ENCODE data around the gene ACSM5.
"Not testable (repeated sequence)": the region's sequence is repeated elsewhere in the genome, so short reads cannot be mapped to it uniquely, and the experiment has no call there.

The ACSM5 gene

DNA sequence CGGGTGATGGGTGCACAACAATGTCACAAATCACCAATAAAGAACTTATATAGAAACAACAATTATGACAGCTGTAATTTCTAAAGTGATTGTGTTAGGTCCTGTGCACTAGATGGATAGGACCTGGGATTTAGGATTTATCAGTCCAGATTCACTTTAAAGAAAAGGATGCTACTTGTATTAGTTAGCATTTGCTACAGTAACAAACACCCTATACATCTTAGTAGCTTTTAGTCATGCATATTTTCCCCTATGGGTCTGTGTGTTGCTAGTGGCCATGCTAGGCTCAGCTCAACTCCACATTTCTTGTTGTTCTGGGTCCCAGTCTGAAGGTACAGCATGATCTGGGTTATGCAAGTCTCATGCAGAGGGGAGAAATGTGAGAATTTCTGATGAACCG lies 49.9 kb downstream of the ACSM5 start:
- not testable (repeated sequence) for H3K4me1 Mint-ChIP-seq (ENCODE audit: low read depth); H3K9me3 Mint-ChIP-seq; H3K27me3 Mint-ChIP-seq (ENCODE audit: low read depth); H3K27ac Mint-ChIP-seq; H3K4me3 Mint-ChIP-seq; H3K36me3 Mint-ChIP-seq (ENCODE audit: low read depth)

DNA sequence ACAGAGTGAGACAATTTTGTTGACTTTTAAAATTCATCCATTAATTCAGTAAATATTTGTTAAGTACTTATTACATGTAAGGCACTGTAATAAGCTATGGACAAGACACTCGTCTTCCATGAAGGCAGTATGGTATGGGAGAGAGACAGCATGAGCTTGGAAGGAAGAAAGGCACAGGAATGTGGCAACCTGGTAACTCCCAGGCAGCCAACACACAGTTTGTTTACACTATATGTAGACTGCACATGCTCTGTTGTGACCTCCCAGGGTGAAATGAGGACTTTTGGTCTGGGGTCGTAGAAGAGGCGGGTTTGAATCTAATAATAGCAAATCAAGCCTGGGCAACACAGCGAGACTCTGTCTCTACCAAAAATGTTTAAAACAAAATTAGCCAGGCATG lies 51.0 kb downstream of the ACSM5 start:
- H3K27ac Mint-ChIP-seq; H3K4me3 Mint-ChIP-seq; H3K9me3 Mint-ChIP-seq; H3K27me3 Mint-ChIP-seq (ENCODE audit: low read depth); H3K4me1 Mint-ChIP-seq (ENCODE audit: low read depth); H3K36me3 Mint-ChIP-seq (ENCODE audit: low read depth): not testable (repeated sequence)

DNA sequence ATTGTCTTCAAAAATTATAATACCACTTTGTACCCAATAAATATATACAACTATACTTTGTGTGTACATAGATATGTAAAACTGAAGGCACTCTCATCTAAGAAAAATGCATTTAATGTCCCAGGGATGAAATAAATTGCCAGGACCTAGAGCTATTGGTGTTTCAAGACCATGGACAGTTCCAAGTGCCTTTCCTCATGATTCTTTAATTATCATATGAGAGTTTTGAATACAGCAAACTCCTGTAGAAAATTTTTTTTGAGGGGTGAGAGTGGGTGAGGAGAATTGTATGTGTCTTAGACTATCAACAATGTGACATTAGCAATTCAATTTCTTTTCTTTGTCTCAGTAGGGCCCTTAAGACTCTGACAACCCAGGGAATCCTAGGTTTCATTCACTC lies 59.6 kb downstream of the ACSM5 start:
- H3K27ac Mint-ChIP-seq; H3K9me3 Mint-ChIP-seq; H3K4me1 Mint-ChIP-seq (ENCODE audit: low read depth); H3K27me3 Mint-ChIP-seq (ENCODE audit: low read depth); H3K36me3 Mint-ChIP-seq (ENCODE audit: low read depth); H3K4me3 Mint-ChIP-seq: not testable (repeated sequence)

DNA sequence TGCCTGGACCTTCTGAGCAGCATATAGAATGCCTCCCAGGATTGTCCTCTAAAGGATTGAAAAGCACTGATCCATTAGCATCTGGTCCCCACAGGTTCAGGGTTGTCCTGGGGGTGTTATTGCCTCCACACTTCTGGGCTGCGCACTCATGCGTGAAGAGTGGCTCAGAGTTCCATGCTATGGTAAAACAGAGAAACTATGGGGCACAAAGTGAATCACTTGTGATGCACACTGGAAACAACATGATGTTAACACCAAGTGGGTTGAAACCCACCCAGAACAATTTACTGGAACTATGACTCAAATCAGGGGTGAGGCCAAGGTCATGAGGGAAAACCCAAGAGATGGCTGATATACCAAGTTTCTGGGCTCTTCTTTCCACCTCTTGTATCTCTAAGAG lies 60.6 kb downstream of the ACSM5 start:
- not testable (repeated sequence) for H3K9me3 Mint-ChIP-seq; H3K4me1 Mint-ChIP-seq (ENCODE audit: low read depth); H3K27ac Mint-ChIP-seq; H3K4me3 Mint-ChIP-seq; H3K36me3 Mint-ChIP-seq (ENCODE audit: low read depth); H3K27me3 Mint-ChIP-seq (ENCODE audit: low read depth)

DNA sequence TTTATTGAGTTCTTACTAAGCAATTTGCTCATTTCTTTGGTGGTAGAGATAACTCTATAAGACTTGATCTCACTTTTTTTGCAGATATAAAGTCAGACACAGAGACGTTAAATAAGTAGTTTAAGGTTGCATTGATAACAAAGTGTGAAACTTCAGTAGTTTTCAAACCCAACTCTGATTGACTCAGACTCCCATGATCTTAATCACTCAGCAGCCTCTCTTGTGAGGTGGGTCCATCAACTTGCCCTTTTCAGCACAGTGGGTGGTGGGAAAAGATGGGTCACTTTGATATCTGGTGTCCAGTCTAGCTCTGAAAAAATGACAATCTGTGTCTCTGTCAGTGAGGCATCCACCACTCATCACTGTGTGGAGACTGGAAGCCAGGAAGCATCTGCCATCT lies 61.4 kb downstream of the ACSM5 start:
- not testable (repeated sequence) for H3K9me3 Mint-ChIP-seq; H3K4me3 Mint-ChIP-seq; H3K27me3 Mint-ChIP-seq (ENCODE audit: low read depth); H3K27ac Mint-ChIP-seq; H3K4me1 Mint-ChIP-seq (ENCODE audit: low read depth); H3K36me3 Mint-ChIP-seq (ENCODE audit: low read depth)

DNA sequence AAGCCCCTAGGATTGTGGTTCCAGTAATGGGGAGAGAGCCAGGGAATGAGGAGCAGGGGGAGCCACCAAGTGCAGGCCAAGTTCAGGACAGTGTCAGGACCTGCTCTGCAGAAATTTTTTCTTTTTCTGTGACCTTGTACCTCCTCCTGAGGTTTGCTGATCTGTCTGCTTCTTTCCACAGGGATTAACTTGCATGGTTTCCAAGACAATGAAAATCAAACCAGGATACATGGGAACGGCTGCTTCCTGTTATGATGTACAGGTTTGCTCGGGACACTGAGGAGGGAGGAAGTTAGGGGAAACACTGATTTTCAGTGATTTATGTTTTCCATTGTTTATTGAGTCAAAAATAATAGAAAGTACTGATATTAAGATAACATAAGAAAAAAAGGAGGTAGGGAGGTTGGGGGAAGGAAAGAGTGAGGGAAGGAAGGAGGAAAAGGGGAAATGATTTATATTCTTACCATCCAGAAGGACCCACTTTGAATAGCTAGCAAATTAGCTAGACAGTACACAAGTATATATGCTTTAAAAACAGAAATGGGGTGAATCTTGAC lies 67.9 kb downstream of the ACSM5 start:
- H3K27ac Mint-ChIP-seq; H3K4me3 Mint-ChIP-seq; H3K9me3 Mint-ChIP-seq; H3K4me1 Mint-ChIP-seq (ENCODE audit: low read depth); H3K36me3 Mint-ChIP-seq (ENCODE audit: low read depth); H3K27me3 Mint-ChIP-seq (ENCODE audit: low read depth): not testable (repeated sequence)

DNA sequence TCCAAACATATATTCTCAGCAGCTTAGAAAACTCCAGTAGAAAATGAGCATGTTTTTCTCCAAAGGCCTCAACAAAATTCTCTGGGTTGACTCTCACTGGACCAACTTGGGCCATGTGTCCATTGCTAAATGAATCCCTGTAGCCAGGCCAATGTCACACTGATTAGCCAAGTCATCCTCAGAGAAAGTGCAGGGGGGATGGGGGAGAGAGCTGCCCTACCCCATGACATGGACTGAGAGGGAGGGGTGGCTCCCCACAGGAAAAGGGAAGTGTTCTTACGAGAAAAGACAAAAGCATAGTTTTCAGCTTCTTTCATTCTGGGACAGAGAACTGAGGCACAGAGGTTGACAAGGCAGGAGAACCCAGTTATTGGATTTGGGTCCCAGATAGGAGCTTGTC lies 74.7 kb downstream of the ACSM5 start:
- not testable (repeated sequence) for H3K9me3 Mint-ChIP-seq

DNA sequence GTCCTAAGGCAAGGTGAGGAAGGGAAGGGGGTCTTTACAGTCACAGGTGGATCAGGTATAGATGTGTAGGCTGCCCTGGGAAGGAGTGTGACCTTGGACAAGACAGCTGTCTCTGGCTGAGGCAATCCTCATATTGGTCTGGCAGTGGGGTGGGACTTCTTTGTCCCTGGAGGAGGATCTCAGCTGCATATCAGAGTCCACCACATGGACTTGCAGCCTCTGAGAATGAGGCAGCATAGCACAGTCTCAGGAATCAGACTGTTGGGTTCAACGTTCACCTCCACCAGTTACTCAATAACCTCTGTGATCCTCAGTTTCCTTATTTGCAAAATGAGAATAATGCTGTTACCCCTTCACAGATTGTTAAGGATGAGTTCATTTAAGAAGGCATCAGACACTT lies 75.4 kb downstream of the ACSM5 start:
- Mint-ChIP-seq H3K36me3 (ENCODE audit: low read depth) (no peaks in the 10 kb centered on the region), H3K9me3 (no peaks in the 10 kb centered on the region), H3K4me1 (ENCODE audit: low read depth) (no peaks in the 10 kb centered on the region), H3K27me3 (ENCODE audit: low read depth) (no peaks in the 10 kb centered on the region), H3K4me3 (no peak overlapping the region), H3K27ac (no peak overlapping the region)

More for the DNA sequence above, 74.7 kb downstream of the ACSM5 start:
- not testable (repeated sequence) for H3K36me3 Mint-ChIP-seq (ENCODE audit: low read depth); H3K4me3 Mint-ChIP-seq; H3K27me3 Mint-ChIP-seq (ENCODE audit: low read depth); H3K27ac Mint-ChIP-seq; H3K4me1 Mint-ChIP-seq (ENCODE audit: low read depth)

DNA sequence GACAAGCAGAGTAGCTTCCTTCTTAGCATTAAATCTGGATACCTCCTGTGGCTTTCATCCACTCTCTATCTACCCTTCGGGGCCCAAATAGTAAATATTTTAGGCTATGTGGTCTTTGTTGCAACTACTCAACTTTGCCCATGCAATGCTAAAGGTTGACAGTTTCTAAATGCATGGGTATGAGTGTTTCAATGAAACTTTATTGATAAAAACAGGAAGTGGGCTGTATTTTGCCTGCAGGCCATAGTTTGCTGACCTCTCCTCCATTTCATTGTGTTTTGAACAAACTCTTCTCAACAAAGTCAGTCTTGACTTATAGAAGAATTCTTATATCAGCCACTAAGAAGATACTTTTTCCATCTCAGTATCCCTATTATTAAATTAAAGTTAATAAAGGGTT lies 76.1 kb downstream of the ACSM5 start:
- no peak overlapping the region for H3K27ac Mint-ChIP-seq
- no peaks in the 10 kb centered on the region for H3K36me3 Mint-ChIP-seq (ENCODE audit: low read depth)
- no peaks in the 10 kb centered on the region for H3K4me1 Mint-ChIP-seq (ENCODE audit: low read depth)
- H3K27me3 Mint-ChIP-seq (ENCODE audit: low read depth): no peaks in the 10 kb centered on the region
- no peaks in the 10 kb centered on the region for H3K9me3 Mint-ChIP-seq
- H3K4me3 Mint-ChIP-seq: no peak overlapping the region

Data from T-helper 1 cell treated with Interleukin-12 subunit alpha and Interleukin-12 subunit beta and Interleukin-4 antibody, amounts not matched to agents 30 μg/mL and 1 μg/mL, for 36 hours (primary cell).